ENCODE results near the gene PPL.

DNA sequence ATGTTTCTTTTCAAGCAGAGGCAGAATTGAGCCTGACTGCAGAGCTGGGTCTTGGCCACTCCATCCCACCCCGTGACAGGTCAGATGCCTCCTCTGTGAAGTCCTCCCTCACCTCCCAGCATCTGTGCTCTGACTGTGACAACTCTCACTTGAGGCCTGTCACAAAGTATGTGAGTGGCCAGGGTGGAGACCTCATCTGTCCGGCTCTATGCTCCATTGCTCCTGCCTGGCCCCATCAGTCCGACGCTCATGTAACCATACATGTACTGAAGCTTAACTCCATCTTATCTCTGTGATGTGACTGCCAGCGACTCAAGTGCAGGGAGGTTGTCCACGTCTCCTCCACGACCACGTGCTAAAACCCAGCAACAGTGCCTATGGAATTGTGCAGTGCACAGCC is 3.5 kb downstream of the PPL start:
- TF ChIP-seq, protein P1, sequence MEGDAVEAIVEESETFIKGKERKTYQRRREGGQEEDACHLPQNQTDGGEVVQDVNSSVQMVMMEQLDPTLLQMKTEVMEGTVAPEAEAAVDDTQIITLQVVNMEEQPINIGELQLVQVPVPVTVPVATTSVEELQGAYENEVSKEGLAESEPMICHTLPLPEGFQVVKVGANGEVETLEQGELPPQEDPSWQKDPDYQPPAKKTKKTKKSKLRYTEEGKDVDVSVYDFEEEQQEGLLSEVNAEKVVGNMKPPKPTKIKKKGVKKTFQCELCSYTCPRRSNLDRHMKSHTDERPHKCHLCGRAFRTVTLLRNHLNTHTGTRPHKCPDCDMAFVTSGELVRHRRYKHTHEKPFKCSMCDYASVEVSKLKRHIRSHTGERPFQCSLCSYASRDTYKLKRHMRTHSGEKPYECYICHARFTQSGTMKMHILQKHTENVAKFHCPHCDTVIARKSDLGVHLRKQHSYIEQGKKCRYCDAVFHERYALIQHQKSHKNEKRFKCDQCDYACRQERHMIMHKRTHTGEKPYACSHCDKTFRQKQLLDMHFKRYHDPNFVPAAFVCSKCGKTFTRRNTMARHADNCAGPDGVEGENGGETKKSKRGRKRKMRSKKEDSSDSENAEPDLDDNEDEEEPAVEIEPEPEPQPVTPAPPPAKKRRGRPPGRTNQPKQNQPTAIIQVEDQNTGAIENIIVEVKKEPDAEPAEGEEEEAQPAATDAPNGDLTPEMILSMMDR (IDR thresholded peaks at IDR 0.05; ENCODE audit: extremely low read depth in 1 of 2, insufficient read depth in 1 of 2, low read depth in 1 of 2, low read length in 2 of 2) = no peak
- TF ChIP-seq POLR2A (IDR thresholded peaks at IDR 0.05; ENCODE audit: low read depth, low read length) = no peak
- no peak for TF ChIP-seq POLR2AphosphoS5 (IDR thresholded peaks at IDR 0.05; ENCODE audit: insufficient read depth, low read depth, low read length)
- TF ChIP-seq JUN (IDR thresholded peaks at IDR 0.05; ENCODE audit: borderline replicate concordance, insufficient read depth, insufficient read length, low read depth) = no peak
- TF ChIP-seq MYC (IDR thresholded peaks at IDR 0.05; ENCODE audit: low read depth, low read length) = no peak
